Measurements from ENCODE around the gene ATP13A4.

ATP13A4 gene

GRCh38 chr3:193387596-193387995, 167.1 kb downstream of the ATP13A4 start:
- no peak for DNase-seq

DNA sequence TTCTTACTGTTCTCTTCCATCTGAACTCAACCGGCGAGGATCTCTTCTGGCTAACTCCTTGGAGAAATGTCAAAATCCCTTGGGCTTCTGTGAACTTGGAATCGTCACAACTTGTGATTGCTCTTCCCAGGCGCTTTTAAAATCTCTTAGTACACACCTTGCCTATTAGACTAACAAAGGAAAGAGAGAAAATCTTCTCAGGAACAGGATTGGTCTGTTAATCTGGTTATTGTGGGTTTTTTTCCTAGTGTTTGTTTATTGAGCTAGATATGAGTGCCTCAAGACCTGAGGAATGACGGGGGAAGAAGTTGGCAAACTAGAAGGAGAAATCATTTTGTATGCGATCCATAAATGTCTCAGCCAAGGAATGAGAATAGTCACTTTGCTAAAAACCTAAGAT, 176.0 kb downstream of the ATP13A4 start, which contains the start of gene ATP13A5:
Gene ATP13A5, minus strand, starts transcription at position 48 of the 400 bp plus-strand sequence. Its CDS starts 28 bp downstream, at position 20.
- DNase-seq, result no peak

DNA sequence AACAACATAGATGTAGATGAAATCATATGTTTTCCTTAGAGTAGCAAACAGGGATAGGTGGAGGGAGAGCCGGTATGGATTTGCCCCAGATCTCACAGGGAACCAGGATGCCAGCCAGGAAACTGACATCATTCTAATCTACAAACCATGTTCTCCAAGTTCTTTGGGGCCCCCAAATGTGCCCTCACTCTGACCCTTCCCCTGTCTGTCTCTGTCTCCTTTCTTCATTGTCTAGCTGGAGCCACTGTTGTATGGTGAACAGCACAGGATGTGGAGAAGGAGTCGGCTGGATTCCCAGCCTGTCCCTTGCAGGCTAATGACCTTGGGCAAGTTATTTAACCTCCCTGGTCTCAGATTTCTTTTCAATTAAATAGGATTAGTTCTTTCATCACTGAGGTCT, 177.1 kb downstream of the ATP13A4 start:
- no peak for DNase-seq

GRCh38 chr3:193375614-193376013, 179.1 kb downstream of the ATP13A4 start:
- DNase-seq, result no peak

DNA sequence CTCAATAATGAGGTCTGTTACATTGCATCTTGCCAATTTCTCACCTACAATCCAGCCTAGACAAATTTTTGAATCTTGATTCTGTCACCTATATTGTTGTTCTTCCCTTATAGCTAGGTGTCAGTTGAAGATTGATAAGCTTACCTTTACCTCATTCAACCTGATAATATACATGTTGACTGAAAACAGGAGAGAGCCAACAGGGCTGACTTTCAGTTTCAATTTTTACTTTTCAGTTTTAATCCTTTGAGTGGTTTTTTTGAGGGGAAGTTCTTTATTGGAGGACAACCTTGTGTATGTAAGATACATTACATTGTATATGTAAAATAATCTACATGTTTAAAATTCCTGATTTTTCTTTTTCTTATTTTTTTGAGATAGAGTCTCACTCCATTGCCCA, 181.9 kb downstream of the ATP13A4 start:
- no peak for DNase-seq

GRCh38 chr3:193367868-193368267, 186.8 kb downstream of the ATP13A4 start:
- no peak for DNase-seq

GRCh38 chr3:193357291-193357690, 197.4 kb downstream of the ATP13A4 start:
- no peak for DNase-seq

DNA sequence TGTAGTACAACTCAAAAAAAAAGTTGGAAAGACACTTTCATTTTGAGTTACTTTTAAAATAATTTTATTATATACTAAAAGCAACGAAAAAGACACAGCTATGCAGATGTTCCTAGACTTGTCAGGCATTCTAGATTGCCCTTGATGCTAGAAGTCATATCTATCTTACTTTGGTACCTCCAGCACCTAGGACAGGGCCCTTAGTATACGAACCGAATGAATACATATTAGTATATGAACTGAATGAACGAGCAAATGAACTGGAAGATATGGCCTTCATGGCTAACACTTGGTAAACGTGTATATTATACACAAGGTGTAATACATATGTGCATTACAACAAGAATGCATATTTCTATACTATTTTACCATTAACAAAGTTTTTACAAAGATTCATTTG, 200.3 kb downstream of the ATP13A4 start:
- DNase-seq, result no peak
